Epithelial cell of esophagus (primary cell): ENCODE data around the gene ST8SIA5.

Experiments
- DNase-seq: peaks from one replicate; pipeline ENCODE4 v3.0.0; 2010; ENCODE audit warnings: low read depth
- H3K4me3 ChIP-seq: 2 replicates; pipeline ENCODE4 v1.5.1; 2011; ENCODE audit warnings: mild to moderate bottlenecking, low read length, control low read depth
- CTCF ChIP-seq: IDR thresholded peaks from 2 replicates; pipeline ENCODE4 v1.5.1; 2011; ENCODE audit warnings: low read depth, mild to moderate bottlenecking, low read length, control low read depth, inconsistent platforms; ENCODE audit not compliant: insufficient read depth; ENCODE audit errors: missing control alignments

Gene ST8SIA5

DNA sequence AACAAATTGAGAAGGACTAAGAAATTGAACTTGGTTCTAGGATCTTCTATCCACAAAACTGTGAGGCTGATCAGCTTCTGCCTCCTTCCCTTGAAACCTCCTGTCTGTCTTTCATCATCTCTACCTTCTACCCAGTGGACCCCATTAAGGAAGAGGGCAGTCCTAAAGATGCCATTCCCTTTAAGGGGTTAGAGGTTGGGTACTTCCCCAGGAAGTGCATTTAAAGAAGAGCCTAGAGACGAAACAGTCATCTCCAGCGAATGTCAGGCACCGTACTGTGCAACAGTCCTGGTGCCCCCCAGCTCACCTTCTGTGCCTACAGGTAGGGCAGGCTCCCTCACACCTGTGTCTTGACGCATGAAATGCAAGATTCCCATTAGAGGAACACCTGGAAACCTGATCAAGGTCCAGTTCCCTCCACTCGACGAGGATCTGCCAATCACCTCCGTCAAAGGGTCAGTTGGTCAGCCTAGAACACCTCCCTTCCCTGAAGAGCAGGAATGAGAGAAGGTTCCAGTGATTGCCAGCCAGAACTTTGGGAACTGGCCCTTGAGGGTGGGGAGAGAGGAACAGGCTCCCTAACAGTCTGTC is 120.7 kb downstream of the ST8SIA5 start:
- no peak for DNase-seq
- no peak for TF ChIP-seq CTCF
- no peak overlapping the region for H3K4me3 ChIP-seq

- no peak for TF ChIP-seq CTCF
- no peak overlapping the region for H3K4me3 ChIP-seq
- peak; percentile 95 for DNase-seq
Observed at GRCh38 chr18:46632401-46633071, 124.3 kb downstream of the ST8SIA5 start.

DNA sequence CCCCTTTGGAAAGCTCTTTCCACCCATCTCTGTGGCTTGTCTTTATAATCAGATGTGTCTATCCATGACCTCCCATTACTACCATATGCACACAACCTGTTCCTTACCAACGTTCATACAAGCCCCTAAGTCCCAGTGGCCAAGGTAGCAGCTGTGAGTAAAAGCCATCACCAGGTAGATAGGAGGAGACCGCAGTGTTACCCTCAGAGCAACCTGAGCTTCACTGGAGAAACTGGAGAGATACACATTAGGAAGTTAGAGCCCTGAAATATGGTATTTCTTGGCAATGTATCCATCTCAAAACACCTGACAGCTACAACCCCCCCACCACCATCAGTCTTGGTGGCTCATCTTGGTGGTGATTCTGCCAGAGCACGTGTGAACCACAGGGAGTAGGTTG is 125.9 kb downstream of the ST8SIA5 start:
- H3K4me3 ChIP-seq, result no peak overlapping the region
- no peak for DNase-seq
- no peak for TF ChIP-seq CTCF

DNA sequence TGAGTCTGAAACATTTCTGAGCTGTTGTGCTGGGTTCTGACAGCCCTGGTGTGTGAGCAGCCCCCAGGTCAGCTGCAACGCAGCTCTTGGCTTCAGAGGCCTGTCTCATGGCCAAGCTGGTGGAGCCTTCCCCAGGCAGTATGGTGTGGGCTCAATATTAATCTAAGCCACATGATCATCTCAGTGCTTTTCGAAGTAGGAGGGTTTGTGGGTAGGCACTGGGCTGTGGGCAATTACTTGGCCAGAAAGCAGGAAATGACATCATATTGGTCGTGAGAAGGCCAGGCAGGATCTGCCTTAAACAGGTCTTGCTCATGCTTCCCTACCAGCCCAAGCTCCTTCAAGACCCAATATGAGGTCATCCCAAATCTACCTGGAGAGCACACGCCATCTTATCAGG is 126.7 kb downstream of the ST8SIA5 start:
- peak; percentile 13 for DNase-seq
- H3K4me3 ChIP-seq, result no peak overlapping the region
- no peak for TF ChIP-seq CTCF

- no peak overlapping the region for H3K4me3 ChIP-seq
- DNase-seq, result no peak
- TF ChIP-seq CTCF, result no peak
Observed at GRCh38 chr18:46629361-46629760, 127.5 kb downstream of the ST8SIA5 start.

DNA sequence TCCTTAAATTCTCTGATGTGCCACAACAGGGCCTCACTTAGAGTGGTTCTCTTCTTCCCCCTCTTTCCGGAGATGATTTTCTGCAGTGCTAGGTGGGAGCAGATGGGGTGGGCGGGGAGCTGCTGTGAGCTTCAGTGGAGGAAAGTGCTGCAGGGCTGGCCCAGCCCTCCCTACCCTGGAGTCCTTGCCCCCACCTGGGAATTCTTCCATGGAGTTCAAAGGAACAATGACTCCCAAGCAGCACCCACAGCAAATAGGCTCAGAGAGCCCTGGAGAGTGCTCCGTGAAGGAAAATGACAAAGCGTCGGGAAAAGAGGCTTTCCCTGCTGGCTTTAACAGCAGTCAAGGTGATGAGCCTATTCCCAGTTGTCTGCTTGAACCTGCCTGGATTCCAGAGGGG is 128.6 kb downstream of the ST8SIA5 start:
- no peak overlapping the region for H3K4me3 ChIP-seq
- DNase-seq, result no peak
- TF ChIP-seq CTCF, result no peak

DNA sequence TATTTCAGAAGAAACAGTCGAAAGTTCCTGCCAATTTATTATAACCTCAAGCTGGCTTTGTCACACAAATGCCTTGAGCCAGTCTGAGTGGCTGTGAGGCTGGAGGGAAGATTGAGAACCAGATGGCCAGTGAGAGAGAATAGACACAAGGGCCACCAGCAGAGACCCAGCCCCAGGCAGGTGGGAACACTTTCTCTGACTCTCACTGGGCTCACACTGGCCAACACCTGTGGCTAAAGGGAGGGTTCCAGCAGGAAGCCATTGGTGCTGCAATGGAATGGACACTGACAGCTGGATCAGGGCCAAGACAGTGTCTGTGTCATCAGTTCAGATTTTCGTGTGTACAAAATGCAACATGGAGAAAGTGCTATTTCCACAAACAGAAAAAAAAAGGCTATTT is 129.7 kb downstream of the ST8SIA5 start:
- TF ChIP-seq CTCF, result no peak
- DNase-seq, result no peak
- no peak overlapping the region for H3K4me3 ChIP-seq
